Measurements from ENCODE around the gene IL6ST.

The IL6ST gene

GRCh38 chr5:55934115-55934613 is 60.6 kb downstream of the IL6ST start:
- Histone ChIP-seq H3K9me3 (ENCODE audit: control insufficient read depth, insufficient read depth, low read length) (no peaks in the 10 kb centered on the region), H3K79me2 (ENCODE audit: control insufficient read depth, low read length) (no peaks in the 10 kb centered on the region), H3K36me3 (ENCODE audit: control insufficient read depth, low read length) (no peaks in the 10 kb centered on the region), H3K4me1 (ENCODE audit: control insufficient read depth, low read length) (no peaks in the 10 kb centered on the region), H3K4me3 (ENCODE audit: low read length) (no peak overlapping the region), H3F3A (ENCODE audit: control insufficient read depth, insufficient read depth) (peaks cover 3% of the 10 kb centered on the region; the same call in 1 of the 2 replicates), H3K27me3 (ENCODE audit: control insufficient read depth, low read length) (no peaks in the 10 kb centered on the region), H4K20me1 (ENCODE audit: control insufficient read depth, insufficient read depth, low read depth, low read length) (no peaks in the 10 kb centered on the region), H3K27ac (ENCODE audit: low read depth, low read length) (no peak overlapping the region), H3K9me2 (replicated peaks; ENCODE audit: control insufficient read depth, low read length) (no peaks in the 10 kb centered on the region), H3K4me2 (ENCODE audit: low read length) (no peak overlapping the region)
- TF ChIP-seq EZH2phosphoT487 (IDR thresholded peaks at IDR 0.05; ENCODE audit: borderline replicate concordance, low read length), result no peak
- TF ChIP-seq CTCF (IDR thresholded peaks at IDR 0.05; ENCODE audit: low read depth, low read length, poor library complexity, severe bottlenecking), result no peak

DNA sequence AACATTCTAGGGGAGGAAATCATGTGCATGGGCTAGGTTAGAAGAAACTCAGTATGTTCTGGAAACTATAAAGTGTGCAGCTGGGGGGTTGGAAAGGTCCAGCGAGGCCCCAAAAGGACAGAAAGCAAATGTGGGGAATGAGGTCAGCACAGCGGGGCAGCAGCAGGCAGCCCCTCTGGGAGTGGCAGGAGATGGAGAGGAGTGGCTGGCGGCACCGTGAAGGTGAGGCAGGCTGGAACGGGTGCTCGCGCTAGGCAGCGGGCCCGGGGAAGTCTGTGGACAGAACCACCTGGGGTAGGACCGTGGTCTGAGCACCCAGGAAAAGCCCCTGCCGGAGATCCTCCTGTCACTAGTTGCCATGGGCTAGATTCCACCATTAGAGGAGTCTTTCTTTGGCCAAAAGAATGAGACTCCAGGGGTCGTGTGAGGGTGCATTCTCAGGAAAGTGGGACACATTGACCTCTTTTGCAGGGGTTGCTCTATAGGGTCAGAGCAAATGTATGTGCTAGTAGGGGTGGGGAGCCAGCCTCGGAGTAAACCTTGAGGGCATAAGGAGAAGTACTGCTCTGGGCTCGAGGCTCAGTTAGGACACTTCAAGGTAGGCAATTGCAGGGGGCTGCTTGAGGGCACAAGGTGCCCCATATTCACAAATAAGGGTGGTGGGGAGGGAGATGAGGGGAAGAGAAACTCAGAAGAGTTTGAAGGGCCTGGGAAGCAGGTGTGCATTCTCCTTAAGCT is 61.2 kb downstream of the IL6ST start:
- TF ChIP-seq CTCF (IDR thresholded peaks at IDR 0.05; ENCODE audit: low read depth, low read length, poor library complexity, severe bottlenecking) (no peak), EZH2phosphoT487 (IDR thresholded peaks at IDR 0.05; ENCODE audit: borderline replicate concordance, low read length) (no peak)
- Histone ChIP-seq H4K20me1 (ENCODE audit: control insufficient read depth, insufficient read depth, low read depth, low read length) (no peaks in the 10 kb centered on the region), H3K27ac (ENCODE audit: low read depth, low read length) (no peak overlapping the region), H3K27me3 (ENCODE audit: control insufficient read depth, low read length) (no peaks in the 10 kb centered on the region), H3K36me3 (ENCODE audit: control insufficient read depth, low read length) (no peaks in the 10 kb centered on the region), H3K4me3 (ENCODE audit: low read length) (no peak overlapping the region), H3F3A (ENCODE audit: control insufficient read depth, insufficient read depth) (peaks cover 3% of the 10 kb centered on the region; the same call in 1 of the 2 replicates), H3K79me2 (ENCODE audit: control insufficient read depth, low read length) (no peaks in the 10 kb centered on the region), H3K9me2 (replicated peaks; ENCODE audit: control insufficient read depth, low read length) (no peaks in the 10 kb centered on the region), H3K9me3 (ENCODE audit: control insufficient read depth, insufficient read depth, low read length) (no peaks in the 10 kb centered on the region), H3K4me1 (ENCODE audit: control insufficient read depth, low read length) (no peaks in the 10 kb centered on the region), H3K4me2 (ENCODE audit: low read length) (no peak overlapping the region)

GRCh38 chr5:55932700-55933099 is 62.1 kb downstream of the IL6ST start:
- TF ChIP-seq EZH2phosphoT487 (IDR thresholded peaks at IDR 0.05; ENCODE audit: borderline replicate concordance, low read length) (no peak), CTCF (IDR thresholded peaks at IDR 0.05; ENCODE audit: low read depth, low read length, poor library complexity, severe bottlenecking) (no peak)
- H3K4me3 ChIP-seq (ENCODE audit: low read length), result no peak overlapping the region
- peaks cover 3% of the 10 kb centered on the region; the same call in 1 of the 2 replicates for H3F3A ChIP-seq (ENCODE audit: control insufficient read depth, insufficient read depth)
- H3K4me2 ChIP-seq (ENCODE audit: low read length), result no peak overlapping the region
- H4K20me1 ChIP-seq (ENCODE audit: control insufficient read depth, insufficient read depth, low read depth, low read length), result no peaks in the 10 kb centered on the region
- H3K9me3 ChIP-seq (ENCODE audit: control insufficient read depth, insufficient read depth, low read length), result no peaks in the 10 kb centered on the region
- no peak overlapping the region for H3K27ac ChIP-seq (ENCODE audit: low read depth, low read length)
- H3K4me1 ChIP-seq (ENCODE audit: control insufficient read depth, low read length), result no peaks in the 10 kb centered on the region
- H3K79me2 ChIP-seq (ENCODE audit: control insufficient read depth, low read length), result no peaks in the 10 kb centered on the region
- no peaks in the 10 kb centered on the region for H3K27me3 ChIP-seq (ENCODE audit: control insufficient read depth, low read length)
- no peaks in the 10 kb centered on the region for H3K9me2 ChIP-seq (replicated peaks; ENCODE audit: control insufficient read depth, low read length)
- H3K36me3 ChIP-seq (ENCODE audit: control insufficient read depth, low read length), result no peaks in the 10 kb centered on the region

Data from DOHH2 (cell line).